ENCODE results near the gene PLCB4.

PLCB4 gene

DNA sequence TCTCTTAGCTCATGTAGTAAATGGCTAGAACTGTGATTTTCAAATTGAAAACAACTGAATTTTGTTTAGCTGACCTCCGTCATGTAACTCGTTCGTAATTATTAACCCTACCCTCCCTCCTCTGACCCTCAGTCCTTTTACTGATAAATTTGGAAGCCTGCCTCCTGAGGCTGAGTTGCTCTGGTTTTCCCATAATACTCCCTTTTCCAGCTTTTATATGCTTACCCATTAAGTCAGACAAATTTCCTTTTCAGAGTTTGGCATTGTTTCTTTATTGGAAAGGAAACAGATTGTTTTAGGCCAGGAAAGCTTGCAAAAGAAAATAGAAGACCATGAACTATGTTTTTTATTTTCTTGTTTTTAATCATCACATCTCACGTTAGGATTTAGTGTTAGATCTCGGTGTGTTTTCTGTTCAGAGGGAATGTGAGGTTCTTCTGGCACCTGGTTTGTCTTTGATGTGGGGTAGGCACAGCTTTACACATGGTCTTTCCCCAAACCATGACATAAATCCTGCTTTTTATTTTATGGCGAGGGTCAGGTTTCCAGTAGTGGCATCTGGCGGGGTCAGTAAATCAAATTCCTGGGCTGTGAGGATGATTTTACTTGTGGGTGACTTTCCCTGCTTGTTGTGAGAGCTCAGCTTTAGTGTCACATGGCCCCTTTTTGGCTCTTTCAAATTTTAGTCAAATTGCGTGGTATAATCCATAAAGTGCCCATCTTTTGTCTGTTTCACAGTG is 24.5 kb downstream of the PLCB4 start:
- no peak for DNase-seq

GRCh38 chr20:9099372-9099771 is 30.5 kb downstream of the PLCB4 start:
- TF ChIP-seq, protein P1, sequence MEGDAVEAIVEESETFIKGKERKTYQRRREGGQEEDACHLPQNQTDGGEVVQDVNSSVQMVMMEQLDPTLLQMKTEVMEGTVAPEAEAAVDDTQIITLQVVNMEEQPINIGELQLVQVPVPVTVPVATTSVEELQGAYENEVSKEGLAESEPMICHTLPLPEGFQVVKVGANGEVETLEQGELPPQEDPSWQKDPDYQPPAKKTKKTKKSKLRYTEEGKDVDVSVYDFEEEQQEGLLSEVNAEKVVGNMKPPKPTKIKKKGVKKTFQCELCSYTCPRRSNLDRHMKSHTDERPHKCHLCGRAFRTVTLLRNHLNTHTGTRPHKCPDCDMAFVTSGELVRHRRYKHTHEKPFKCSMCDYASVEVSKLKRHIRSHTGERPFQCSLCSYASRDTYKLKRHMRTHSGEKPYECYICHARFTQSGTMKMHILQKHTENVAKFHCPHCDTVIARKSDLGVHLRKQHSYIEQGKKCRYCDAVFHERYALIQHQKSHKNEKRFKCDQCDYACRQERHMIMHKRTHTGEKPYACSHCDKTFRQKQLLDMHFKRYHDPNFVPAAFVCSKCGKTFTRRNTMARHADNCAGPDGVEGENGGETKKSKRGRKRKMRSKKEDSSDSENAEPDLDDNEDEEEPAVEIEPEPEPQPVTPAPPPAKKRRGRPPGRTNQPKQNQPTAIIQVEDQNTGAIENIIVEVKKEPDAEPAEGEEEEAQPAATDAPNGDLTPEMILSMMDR (IDR thresholded peaks at IDR 0.05; ENCODE audit: low read depth, low read length, missing control alignments) = no peak
- Histone ChIP-seq H3K36me3 (replicated peaks) (no peaks in the 10 kb centered on the region), H3K27ac (no peak overlapping the region), H3K27me3 (replicated peaks) (no peaks in the 10 kb centered on the region), H3K4me3 (ENCODE audit: low read depth, low read length) (no peak overlapping the region)
- DNase-seq = no peak
- in situ Hi-C loops (cut with HindIII; ENCODE audit: low pct_ligation_motif_present, low sequenced_read_pairs) = no loop called here

More for the DNA sequence above, 24.5 kb downstream of the PLCB4 start:
- Histone ChIP-seq H3K27ac (no peak overlapping the region), H3K27me3 (replicated peaks) (no peaks in the 10 kb centered on the region), H3K36me3 (replicated peaks) (no peaks in the 10 kb centered on the region), H3K4me3 (ENCODE audit: low read depth, low read length) (no peak overlapping the region)
- in situ Hi-C loops (cut with HindIII; ENCODE audit: low pct_ligation_motif_present, low sequenced_read_pairs) = no loop called here
- TF ChIP-seq, protein P1 (IDR thresholded peaks at IDR 0.05; ENCODE audit: low read depth, low read length, missing control alignments) = no peak

GRCh38 chr20:9100691-9101090 is 31.8 kb downstream of the PLCB4 start:
- Histone ChIP-seq H3K4me3 (ENCODE audit: low read depth, low read length) (no peak overlapping the region), H3K27me3 (replicated peaks) (no peaks in the 10 kb centered on the region), H3K36me3 (replicated peaks) (no peaks in the 10 kb centered on the region), H3K27ac (no peak overlapping the region)
- no peak for DNase-seq
- TF ChIP-seq, protein P1 (IDR thresholded peaks at IDR 0.05; ENCODE audit: low read depth, low read length, missing control alignments) = no peak
- in situ Hi-C loops (cut with HindIII; ENCODE audit: low pct_ligation_motif_present, low sequenced_read_pairs) = no loop called here

- in situ Hi-C loops (cut with HindIII; ENCODE audit: low pct_ligation_motif_present, low sequenced_read_pairs) = no loop called here
- no peaks in the 10 kb centered on the region for H3K36me3 ChIP-seq (replicated peaks)
- TF ChIP-seq, protein P1 (IDR thresholded peaks at IDR 0.05; ENCODE audit: low read depth, low read length, missing control alignments) = no peak
- H3K27me3 ChIP-seq (replicated peaks) = no peaks in the 10 kb centered on the region
- H3K27ac ChIP-seq = no peak overlapping the region
- DNase-seq = no peak
- no peak overlapping the region for H3K4me3 ChIP-seq (ENCODE audit: low read depth, low read length)
Observed at GRCh38 chr20:9102456-9102855, 33.6 kb downstream of the PLCB4 start.

GRCh38 chr20:9103955-9104354 is 35.1 kb downstream of the PLCB4 start:
- TF ChIP-seq, protein P1 (IDR thresholded peaks at IDR 0.05; ENCODE audit: low read depth, low read length, missing control alignments) = no peak
- no peak for DNase-seq
- no peak overlapping the region for H3K27ac ChIP-seq
- H3K27me3 ChIP-seq (replicated peaks) = no peaks in the 10 kb centered on the region
- in situ Hi-C loops (cut with HindIII; ENCODE audit: low pct_ligation_motif_present, low sequenced_read_pairs) = no loop called here
- H3K4me3 ChIP-seq (ENCODE audit: low read depth, low read length) = no peak overlapping the region
- H3K36me3 ChIP-seq (replicated peaks) = no peaks in the 10 kb centered on the region

DNA sequence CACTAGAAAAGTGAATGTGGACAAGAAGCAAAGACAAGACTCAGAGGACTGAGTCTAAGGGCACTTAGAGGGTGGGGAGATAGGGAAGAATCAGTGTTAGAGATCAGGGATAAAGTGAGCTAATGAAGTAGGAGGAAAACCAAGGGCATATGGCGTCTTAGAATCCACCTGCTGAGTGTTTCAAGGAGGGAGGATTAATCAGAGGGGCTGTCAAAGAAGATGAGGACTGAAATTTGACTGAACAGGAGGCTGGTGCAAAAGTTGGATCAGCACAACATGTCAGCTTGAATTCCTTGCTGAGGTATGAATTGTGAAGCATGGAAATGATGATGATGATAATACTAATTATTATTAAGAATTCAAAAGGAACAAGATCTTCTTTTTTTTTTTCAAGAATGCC is 39.4 kb downstream of the PLCB4 start:
- H3K27ac ChIP-seq = no peak overlapping the region
- DNase-seq = no peak
- H3K4me3 ChIP-seq (ENCODE audit: low read depth, low read length) = no peak overlapping the region
- TF ChIP-seq, protein P1 (IDR thresholded peaks at IDR 0.05; ENCODE audit: low read depth, low read length, missing control alignments) = no peak
- H3K27me3 ChIP-seq (replicated peaks) = no peaks in the 10 kb centered on the region
- in situ Hi-C loops (cut with HindIII; ENCODE audit: low pct_ligation_motif_present, low sequenced_read_pairs) = no loop called here
- H3K36me3 ChIP-seq (replicated peaks) = no peaks in the 10 kb centered on the region
